Ishikawa (cell line): ENCODE data around the gene CDK5RAP1.

Source experiments
- CEBPB ChIP-seq: IDR thresholded peaks from 2 replicates; pipeline ENCODE4 v1.6.1; 2012
- CREB1 ChIP-seq: IDR thresholded peaks from 2 replicates; pipeline ENCODE4 v1.6.1; 2012; ENCODE audit warnings: low read depth
- EGR1 ChIP-seq: IDR thresholded peaks from 2 replicates; pipeline ENCODE4 v1.6.1; 2012
- EP300 ChIP-seq: IDR thresholded peaks from 2 replicates; pipeline ENCODE4 v1.6.1; 2012; ENCODE audit warnings: borderline replicate concordance
- FOXM1 ChIP-seq: IDR thresholded peaks from 2 replicates; pipeline ENCODE4 v1.6.1; 2012; ENCODE audit warnings: low read depth, borderline replicate concordance
- MAX ChIP-seq: IDR thresholded peaks from 2 replicates; pipeline ENCODE4 v1.6.1; 2012
- NFIC ChIP-seq: IDR thresholded peaks from 2 replicates; pipeline ENCODE4 v1.6.1; 2012
- RAD21 ChIP-seq: IDR thresholded peaks from 2 replicates; pipeline ENCODE4 v1.6.1; 2012; ENCODE audit warnings: low read depth
- REST ChIP-seq: IDR thresholded peaks from 2 replicates; pipeline ENCODE4 v1.6.1; 2012; ENCODE audit warnings: low read depth, mild to moderate bottlenecking
- TAF1 ChIP-seq: IDR thresholded peaks from 2 replicates; pipeline ENCODE4 v1.6.1; 2012; ENCODE audit warnings: low read depth, mild to moderate bottlenecking
- TCF12 ChIP-seq: IDR thresholded peaks from 2 replicates; pipeline ENCODE4 v1.6.1; 2012; ENCODE audit warnings: low read depth
- TEAD4 ChIP-seq: IDR thresholded peaks from 2 replicates; pipeline ENCODE4 v1.6.1; 2012
- USF1 ChIP-seq: IDR thresholded peaks from 2 replicates; pipeline ENCODE4 v1.6.1; 2012
- YY1 ChIP-seq: IDR thresholded peaks from 2 replicates; pipeline ENCODE4 v1.6.1; 2012; ENCODE audit warnings: low read depth
- ZBTB7A ChIP-seq: IDR thresholded peaks from 2 replicates; pipeline ENCODE4 v1.6.1; 2012; ENCODE audit warnings: low read depth

CDK5RAP1 gene

GRCh38 chr20:33318096-33318429 is 83.3 kb downstream of the CDK5RAP1 start:
- TF ChIP-seq CEBPB (no peak), EGR1 (no peak), EP300 (no peak), USF1 (no peak), ZBTB7A (no peak), TAF1 (no peak)

- TF ChIP-seq EP300 (no peak), YY1 (no peak), REST (no peak), TEAD4 (no peak), FOXM1 (no peak), TAF1 (no peak), RAD21 (no peak), USF1 (no peak), MAX (no peak), TCF12 (no peak), CEBPB (no peak), NFIC (no peak), ZBTB7A (no peak), EGR1 (no peak), CREB1 (no peak)
Observed at GRCh38 chr20:33317424-33318095, 83.8 kb downstream of the CDK5RAP1 start.

- no peak for TF ChIP-seq NFIC
- no peak for TF ChIP-seq ZBTB7A
- TF ChIP-seq TAF1, result no peak
- no peak for TF ChIP-seq TCF12
- TF ChIP-seq REST, result no peak
- no peak for TF ChIP-seq CEBPB
- TF ChIP-seq YY1, result no peak
- TF ChIP-seq CREB1, result no peak
Observed at GRCh38 chr20:33316958-33317357, 84.4 kb downstream of the CDK5RAP1 start.

GRCh38 chr20:33316343-33316742 is 85.0 kb downstream of the CDK5RAP1 start:
- TF ChIP-seq FOXM1 (no peak), RAD21 (no peak), YY1 (no peak), TAF1 (no peak), TEAD4 (no peak), MAX (no peak)

- TF ChIP-seq FOXM1 (no peak), NFIC (no peak), RAD21 (no peak), TEAD4 (no peak), CEBPB (no peak), MAX (no peak), TCF12 (no peak), EP300 (no peak), REST (no peak), CREB1 (no peak), YY1 (no peak), ZBTB7A (no peak), TAF1 (no peak)
Observed at GRCh38 chr20:33313686-33314314, 87.5 kb downstream of the CDK5RAP1 start.
